GM19467 (cell line): Measurements from ENCODE around the gene PPP2R1B.

Source experiments
- ATAC-seq: cut with Tn5 transposase; IDR thresholded peaks from one replicate; pipeline ENCODE4 v1.9.1; 2021; ENCODE audit warnings: mild to moderate bottlenecking, moderate library complexity; ENCODE audit not compliant: unreplicated experiment

Gene PPP2R1B

DNA sequence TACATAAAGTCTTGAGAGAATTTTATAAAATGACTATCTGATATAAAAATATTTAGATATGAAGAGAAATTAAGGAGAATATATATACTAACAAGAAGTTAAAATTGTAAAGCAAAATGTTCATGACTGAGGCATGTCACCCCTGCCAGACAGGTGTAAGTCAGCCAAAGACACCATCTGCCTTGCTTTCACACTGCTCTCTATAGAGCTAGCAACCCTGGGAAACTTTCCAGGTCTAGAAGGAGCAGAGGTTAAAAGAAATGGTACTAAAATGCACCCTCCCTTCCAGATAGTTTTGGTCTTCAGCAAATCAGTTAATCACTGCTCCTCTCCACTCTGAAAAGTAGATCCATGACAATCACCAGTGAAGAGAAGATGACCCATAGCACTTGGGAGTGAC, 16.5 kb downstream of the PPP2R1B start:
- no peak for ATAC-seq

DNA sequence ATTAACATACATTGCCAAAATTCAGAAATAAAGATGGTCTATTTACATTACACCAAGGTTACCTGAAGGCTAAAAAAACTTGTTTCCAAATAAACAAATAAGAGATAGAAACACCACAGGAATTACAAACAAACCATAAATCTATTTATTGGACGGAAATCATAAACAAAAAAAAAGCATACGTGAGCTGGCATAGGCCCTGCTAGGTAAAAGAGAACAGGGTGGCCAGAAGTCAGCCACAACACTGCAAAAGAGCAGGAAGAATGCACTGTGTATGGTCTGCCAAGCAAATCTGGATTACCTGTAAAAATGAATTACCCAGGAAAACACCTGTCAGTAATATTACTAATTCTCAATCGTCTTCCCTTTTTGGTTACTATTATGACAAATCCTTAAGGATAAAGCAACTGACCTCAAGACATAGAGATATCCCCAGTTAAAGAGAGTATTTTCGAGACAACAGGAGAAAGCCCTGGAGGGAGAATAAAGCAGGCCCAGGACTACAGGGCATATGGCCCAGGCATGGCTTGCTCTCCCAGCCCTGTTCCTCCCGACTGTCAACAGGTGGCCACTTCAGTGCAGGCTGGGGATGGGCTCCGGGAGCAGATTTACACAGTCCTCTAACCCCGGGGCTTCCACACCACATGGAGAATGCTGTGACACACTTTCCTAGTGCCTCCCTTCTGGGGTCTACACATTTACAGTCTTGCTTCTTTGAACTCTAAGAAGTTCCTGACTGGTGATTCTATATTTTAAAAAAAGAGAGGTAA, 18.0 kb downstream of the PPP2R1B start:
- ATAC-seq, result no peak

DNA sequence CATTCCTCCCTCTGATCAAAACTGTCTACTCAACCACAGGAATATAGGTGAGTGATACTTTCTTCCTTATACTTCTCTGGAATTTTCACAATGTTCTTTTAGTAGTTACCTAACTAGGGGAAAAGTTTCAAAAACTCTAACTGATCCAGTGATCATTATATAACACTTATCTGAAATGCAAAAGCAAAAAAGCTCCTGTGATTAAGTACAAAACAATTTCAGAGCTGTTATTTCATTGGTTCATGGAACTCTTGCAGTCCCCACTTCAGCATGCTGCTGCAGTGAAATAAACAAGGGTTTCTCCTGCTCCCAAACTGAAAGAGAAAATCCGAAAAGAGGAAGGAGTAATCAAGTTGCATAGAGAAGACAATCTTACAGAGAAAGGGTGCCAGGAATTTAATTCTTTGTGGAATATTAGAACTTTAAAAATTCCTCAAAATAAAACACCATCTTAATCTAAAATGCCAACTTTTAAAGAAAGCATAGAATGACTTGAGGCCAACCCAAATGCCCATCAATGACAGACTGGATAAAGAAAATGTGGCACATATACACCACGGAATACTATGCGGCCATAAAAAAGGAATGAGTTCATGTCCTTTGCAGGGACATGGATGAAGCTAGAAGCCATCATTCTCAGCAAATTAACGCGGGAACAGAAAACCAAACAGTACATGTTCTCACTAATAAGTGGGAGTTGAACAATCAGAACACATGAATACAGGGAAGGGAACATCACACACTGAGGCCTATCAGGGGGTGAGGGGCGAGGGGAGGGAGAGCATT, 20.3 kb downstream of the PPP2R1B start:
- ATAC-seq, result no peak

DNA sequence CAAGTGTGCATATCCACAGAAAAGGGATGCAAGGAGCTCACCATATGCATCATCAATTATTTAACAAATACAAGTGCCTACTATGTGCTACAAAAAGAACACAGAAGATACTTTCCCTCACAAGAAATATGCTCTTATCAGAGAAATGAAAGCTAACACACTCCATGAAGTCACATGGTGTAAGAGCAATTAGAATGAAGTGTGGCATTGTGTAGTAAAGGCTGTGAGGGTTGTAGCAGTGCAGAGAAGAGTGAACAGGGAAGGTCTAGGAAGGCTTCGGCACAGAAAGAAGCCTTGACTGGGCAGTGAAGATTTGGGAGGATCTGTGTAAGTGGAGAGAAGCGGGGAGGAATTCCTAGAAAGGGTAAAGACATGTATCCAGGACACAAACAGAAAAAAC, 22.5 kb downstream of the PPP2R1B start:
- ATAC-seq, result no peak

DNA sequence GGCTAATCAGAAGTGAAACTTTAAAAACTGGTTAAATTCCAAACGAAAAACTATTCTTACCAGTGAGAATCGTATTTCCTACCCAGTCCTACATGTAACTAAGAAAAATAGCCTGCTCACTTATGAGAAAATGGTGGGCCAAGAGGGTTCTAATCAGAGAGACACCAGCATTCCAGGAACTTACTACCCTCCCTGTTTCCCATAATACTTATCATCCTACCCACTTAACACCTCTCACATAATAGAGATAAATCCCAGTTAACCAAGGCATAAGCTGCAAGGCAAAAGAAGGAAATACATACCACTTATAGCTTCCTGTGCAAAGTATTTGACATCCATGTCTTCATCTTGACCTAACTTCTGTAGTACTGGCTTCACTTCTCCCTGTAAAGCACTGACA, 24.4 kb downstream of the PPP2R1B start:
- ATAC-seq, result no peak

DNA sequence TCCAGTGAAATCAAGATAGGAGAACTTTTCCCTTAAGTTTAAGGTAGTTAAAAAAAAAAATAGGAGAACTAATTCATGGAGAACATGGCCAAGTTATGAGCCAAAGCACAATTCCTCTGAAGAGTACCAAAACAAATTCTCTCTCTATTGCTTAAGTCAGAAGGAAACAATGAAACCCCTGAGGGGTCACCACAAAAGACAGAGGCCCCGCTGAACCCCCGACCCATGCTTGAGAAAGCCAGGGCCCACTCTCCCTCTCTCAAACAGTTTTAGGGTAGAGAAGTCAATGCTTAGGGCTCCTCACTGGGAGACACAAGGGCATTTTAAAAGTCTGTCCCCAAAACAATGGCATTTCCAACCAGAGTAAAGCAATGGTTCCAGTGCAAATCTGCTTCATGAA, 26.9 kb downstream of the PPP2R1B start:
- no peak for ATAC-seq

DNA sequence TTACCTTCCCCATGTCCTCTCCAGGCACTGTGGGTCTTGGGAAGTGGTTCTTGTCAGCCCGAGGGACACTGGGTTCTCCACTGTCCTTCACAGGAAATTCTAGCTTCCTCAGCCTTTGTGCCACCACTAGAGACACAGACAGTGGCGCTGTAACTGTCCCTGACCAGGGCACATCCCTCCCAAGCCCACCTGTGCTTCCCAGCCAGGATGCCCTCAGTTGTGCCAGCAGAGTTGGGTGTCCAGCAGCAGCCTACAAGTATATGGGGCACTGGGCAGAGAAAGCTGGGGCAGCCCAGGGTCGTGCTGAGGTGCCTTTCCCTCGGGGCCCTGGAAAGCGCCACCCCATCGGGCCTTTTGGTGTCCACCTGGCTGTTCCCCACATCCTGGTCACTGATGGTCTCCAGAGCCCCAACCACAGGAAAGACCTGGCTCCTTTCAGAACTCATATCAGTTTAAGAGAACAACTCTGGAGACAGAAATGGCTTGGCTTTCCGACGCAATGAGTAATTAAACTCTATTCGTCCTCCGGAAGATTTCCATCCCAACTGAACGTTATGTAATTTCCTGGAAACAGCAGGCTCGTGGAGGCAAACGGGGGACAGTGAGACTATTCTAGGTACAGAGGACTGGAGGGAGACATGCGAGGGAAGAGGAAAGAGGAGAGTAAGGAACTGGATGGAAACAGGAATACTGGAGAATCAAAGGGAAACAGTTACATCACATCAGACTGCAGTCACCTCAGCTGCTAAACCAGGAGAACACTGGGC, 28.6 kb downstream of the PPP2R1B start:
- ATAC-seq, result no peak

DNA sequence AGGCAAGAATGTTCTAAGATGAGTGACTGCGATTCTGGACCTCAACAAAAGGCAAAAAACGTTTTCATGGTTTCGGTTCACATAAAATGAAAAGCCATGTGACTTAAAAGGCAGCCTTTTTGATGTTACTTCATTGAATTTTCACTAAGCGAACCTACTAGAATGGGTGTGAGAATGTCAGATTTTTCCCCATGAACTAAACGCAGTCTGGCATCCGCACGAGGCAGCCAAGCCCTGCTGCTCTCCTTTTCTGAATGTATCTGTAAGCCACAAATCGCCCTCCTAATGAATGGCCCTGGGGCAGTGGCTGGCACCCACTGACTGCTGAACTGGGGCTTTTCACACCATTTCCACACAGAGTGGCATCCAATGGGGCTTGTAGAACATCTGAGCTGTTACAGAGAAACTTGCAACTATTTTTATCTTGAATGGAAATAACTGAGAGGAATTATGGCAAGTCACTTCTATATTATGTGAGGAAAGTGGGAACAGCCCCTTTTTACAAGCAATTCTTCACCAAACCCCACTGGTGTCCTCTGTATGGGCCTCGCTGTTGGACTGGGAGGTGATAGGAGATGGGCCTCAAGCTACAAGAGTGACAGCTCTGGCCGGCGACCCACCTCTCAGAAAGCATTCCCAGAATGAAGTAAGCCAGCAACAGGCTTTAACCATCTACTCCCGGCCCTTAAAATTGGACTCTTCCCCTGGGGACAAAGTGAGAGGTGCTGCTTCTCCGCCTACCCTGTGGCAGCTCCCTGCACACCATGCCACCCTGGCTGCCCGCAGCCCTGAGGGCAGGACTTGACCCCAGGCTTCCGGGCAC, 29.4 kb downstream of the PPP2R1B start:
- no peak for ATAC-seq

DNA sequence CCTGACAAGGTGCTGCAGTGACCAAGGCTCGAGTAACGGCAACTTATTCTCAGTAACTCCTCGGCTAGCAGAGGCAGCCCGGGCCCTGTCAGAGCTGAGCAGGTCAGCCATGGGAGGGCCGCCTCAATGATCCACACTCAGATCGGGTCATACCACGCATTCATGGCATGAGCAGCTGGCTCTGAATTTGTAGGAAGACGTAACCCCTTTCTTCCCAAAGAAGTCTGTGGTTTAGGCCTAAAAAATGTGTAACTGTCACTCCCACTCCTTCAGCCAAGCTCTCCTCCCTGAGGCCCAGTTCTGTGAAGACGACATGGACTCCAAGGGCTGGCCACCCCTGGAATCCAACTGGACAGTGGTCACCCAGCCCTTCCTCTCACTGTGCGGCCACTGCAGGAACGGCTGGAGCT, 30.0 kb downstream of the PPP2R1B start:
- no peak for ATAC-seq

DNA sequence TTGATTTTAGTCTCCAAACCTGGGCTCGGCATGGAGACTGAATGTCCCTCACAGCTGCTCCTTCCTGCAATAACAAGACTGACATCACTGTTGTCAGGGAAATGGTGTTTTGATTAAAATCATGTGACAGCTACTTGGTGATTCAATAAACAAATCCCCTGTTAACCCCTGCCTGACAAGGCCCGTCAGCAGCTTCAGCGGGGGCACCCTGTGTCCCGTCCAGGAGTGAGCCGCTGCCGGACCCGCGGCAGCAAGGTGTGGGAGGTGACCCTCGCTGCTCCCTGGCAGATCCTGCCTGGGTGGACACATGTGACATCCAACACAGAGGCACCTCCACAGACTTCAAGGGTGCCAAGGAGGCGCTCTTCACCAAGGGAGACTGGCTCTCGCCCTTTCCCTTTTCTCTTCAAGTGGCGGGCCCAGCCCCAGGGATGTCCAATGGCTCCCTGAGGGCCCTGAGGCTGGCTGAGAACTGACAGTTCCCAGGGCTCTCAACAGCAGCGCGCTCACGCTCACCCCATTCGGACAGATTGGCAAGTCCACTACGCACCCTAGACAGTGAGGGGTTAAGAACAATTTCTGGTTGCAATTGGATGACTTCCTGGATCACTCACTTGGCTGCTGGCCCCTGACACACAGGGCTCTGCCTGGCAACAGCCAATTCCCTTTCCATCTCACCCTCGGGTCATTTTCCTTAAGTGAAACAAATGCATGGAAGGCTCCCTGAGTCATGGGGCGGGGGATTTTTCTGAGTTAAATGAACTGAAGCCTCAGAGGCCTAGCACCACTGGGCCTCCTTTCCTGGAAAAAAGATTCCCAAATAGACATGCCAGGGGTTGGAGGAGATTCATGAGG, 30.7 kb downstream of the PPP2R1B start:
- no peak for ATAC-seq

DNA sequence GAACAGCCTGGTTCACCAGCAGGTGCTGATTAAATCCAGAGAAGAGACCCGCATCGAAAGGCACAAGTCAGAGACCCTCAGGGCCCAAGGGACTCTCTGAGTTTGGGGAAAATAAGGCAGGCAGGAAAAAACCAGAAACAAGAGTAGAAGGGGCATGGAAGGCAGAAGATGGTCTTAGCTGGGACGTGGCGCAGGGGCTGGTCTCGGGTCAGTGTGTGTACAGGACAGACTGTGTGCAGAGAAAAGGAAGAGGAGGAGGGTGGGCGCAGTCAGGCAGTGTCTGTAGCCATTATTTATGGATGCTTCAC, 31.3 kb downstream of the PPP2R1B start:
- no peak for ATAC-seq

DNA sequence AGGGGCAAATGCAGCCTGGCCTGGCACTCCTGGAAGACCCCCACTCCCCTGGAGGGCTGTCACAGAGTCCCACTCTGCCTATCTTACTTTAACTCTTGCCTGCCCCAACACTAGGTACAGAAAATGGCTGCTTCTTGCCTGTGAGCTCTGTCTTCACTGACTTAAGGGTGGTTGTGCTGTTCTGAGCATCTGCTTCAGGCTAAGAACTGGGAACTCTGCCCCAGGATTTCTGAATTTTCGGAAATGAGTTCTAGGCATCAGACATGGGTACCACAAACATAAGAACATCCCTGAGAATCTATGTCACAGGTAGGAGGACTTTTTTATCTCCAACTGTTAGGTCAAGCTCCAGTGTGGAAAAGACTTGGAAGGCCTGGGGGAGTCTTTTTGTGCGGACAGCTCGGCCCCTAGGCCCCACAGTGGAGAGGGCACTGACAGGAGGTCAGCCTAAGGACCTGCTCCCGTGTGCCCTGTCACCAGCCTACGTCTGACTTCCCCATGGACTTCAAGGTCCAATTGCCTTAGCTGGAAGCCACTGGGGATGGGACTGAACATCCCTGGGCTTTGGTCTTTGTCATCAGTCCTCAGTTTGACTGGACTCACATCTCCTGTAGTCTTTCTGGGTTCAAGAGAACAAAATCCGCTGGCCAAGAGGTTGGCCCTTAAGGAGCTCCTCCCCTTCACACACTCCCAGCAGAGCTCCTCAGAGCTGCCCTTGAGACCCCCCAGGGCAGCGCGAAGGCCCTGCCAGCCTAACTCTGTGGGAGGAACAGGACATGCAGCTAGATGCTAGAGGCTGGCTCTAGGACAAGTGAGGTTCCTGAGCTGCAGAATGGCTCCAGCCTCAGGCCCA, 31.9 kb downstream of the PPP2R1B start:
- no peak for ATAC-seq

DNA sequence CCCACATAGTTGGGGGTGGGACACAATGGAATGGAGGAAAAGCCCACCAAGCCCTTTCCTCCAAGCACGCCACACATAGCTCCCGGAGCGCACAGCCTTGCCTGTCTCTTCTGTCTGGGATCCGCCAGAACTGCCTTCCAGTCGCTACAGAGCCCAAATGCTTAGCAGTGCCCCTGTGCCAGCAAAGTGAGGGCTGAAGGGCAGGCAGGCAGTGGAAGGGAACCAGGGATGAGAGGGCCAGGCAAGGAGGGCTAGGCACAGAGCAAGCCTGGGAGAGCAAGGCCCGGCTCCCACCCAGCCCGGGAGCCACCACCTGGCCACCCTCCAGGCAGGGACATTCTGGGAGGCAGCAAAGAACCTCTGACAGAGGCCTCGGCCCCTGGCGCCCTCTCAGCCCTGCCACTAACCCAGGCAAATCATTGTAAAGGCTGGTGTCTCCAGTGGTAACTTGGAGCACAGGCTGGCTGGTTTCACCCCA, 32.5 kb downstream of the PPP2R1B start:
- ATAC-seq, result no peak

DNA sequence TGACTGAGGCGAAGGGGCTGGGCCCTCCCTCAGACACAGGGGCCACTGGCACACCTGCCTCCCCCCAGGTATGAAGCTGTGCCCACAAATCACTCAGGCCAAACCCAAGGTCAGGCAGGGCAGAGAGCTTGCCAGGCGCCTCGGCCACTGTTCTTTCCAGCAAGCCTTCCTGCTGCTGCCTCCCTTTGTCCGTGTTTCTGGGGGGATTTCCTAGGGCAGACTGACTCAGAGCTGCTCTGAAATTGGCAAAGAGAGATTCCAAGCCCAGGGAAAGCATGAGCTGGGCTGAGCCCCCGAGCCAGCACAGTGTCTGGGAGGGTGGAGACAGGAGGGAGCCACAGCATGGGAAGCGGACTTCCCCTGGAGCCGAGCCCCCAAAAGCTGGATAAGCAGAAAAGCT, 33.2 kb downstream of the PPP2R1B start:
- ATAC-seq, result no peak

DNA sequence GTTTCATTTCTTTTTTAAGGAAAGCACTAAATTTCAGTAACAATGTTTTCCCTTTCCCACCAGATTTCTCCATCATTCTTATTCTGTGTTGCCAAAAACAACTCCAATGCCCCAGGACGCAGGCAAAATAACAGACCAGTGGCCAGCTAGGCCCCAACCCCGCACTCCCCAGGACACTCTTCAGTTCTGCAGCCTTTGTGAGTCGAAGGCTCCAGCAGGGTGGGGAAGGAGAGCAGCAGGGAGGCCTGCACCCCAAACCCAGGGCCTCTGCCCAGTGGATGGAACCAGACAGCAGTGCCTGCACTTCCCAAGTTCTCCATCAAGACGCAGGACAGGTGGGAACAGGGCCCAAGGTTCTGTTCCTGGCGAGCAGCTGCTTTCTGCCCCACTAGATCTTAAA, 34.4 kb downstream of the PPP2R1B start:
- no peak for ATAC-seq

DNA sequence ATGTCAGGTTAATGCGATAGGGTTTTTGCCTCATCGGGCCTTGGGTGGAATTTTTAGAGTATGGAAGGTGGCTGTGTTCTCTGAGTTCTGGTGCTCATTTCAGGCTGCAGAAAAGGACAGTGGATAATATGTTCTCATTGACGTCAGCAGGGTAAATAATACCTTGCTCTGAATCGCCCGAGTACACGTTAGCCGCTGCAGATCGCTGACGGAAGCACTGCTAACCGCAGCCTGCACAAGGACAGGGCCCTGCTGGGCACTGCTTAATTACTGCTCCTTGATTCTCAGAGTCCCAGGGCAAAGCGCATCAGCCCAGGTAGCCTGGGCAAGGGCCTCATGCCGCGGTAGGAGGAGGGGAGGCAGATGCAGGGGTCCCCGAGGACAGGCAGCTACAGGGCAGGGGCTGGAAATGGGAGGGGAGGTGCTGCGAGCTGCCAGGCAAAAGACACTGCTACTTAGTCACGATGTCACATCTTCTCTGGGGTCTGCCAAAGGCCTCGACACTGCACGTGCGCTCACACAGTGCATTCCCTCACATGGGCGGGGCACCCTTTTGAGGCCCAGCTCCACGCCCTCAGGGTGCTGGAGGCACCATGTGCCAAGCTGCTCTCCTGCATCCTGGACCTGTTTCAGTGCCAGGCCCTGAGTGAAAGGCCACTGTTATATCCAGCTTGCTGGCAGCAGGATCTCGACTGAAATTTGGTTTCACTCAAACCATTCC, 35.2 kb downstream of the PPP2R1B start:
- no peak for ATAC-seq

DNA sequence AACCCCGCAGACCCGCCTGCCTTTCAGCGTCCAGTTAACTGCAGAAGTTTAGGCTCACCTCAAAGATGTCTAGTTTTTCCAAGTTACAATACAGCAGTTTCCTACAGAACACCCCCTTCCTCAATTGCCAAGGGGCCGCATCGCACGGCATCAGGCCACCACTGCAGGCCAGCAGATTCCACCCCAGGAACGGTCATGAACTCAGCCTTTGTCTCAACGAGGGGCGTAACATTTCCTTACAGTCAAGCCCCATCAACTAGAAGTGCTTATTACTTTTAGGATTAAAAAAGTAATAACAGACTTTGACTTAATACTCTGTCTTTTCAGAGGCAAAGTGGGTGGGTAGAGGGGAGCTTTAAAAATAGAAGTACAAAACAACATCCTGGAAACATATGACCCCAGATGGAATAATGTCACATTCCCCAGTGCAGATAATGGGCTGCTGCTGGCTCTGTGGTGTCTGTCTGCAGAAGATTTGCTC, 36.3 kb downstream of the PPP2R1B start:
- no peak for ATAC-seq
